ENCODE results near the gene PREX1. TPM values are rescaled to one million over a fixed set of nuclear protein-coding genes. Genes with fewer than 3 reads are reported as not detected.

Gene PREX1
- total RNA-seq, 1 donor from 2014 or later = 20.8 TPM

DNA sequence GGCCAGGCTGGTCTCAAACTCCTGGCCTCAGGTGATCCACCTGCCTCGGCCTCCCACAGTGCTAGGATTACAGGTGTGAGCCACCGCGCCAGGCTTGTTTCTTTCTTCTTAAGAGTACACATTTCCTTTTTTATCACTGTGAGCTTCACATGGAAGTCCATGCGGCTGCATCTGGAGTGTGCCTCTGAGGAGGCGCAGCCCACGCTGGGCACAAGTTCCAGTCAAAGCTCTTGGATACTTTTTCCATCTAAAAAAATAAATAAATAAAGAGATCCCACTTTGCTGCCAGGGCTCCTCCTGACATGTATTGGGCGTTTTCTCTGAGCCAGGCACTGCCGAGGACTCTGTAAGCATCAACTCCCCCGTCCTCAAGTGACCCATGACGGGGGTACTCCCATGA, 123.0 kb downstream of the PREX1 start:
- no peak for DNase-seq (ENCODE audit: extremely low spot score, unreplicated experiment)
- Mint-ChIP-seq H3K36me3 (peaks cover 2% of the 10 kb centered on the region), H3K4me3 (no peak overlapping the region), H3K4me1 (ENCODE audit: unreplicated experiment) (peaks cover 12% of the 10 kb centered on the region), H3K9me3 (no peaks in the 10 kb centered on the region), H3K27ac (no peak overlapping the region), H3K27me3 (peaks cover 22% of the 10 kb centered on the region)
- TF ChIP-seq, protein P1, sequence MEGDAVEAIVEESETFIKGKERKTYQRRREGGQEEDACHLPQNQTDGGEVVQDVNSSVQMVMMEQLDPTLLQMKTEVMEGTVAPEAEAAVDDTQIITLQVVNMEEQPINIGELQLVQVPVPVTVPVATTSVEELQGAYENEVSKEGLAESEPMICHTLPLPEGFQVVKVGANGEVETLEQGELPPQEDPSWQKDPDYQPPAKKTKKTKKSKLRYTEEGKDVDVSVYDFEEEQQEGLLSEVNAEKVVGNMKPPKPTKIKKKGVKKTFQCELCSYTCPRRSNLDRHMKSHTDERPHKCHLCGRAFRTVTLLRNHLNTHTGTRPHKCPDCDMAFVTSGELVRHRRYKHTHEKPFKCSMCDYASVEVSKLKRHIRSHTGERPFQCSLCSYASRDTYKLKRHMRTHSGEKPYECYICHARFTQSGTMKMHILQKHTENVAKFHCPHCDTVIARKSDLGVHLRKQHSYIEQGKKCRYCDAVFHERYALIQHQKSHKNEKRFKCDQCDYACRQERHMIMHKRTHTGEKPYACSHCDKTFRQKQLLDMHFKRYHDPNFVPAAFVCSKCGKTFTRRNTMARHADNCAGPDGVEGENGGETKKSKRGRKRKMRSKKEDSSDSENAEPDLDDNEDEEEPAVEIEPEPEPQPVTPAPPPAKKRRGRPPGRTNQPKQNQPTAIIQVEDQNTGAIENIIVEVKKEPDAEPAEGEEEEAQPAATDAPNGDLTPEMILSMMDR (conservative IDR thresholded peaks at IDR 0.05) = no peak

- no peak overlapping the region for H3K4me3 Mint-ChIP-seq
- DNase-seq (ENCODE audit: extremely low spot score, unreplicated experiment) = no peak
- TF ChIP-seq, protein P1 (conservative IDR thresholded peaks at IDR 0.05) = no peak
- no peak overlapping the region for H3K27ac Mint-ChIP-seq
- H3K27me3 Mint-ChIP-seq = peaks cover 26% of the 10 kb centered on the region
- H3K36me3 Mint-ChIP-seq = peaks cover 4% of the 10 kb centered on the region
- H3K4me1 Mint-ChIP-seq (ENCODE audit: unreplicated experiment) = peaks cover 11% of the 10 kb centered on the region
- H3K9me3 Mint-ChIP-seq = no peaks in the 10 kb centered on the region
Measured at GRCh38 chr20:48703511-48704219, 124.1 kb downstream of the PREX1 start.

GRCh38 chr20:48703107-48703506, 124.7 kb downstream of the PREX1 start:
- no peak overlapping the region for H3K4me3 Mint-ChIP-seq
- peaks cover 16% of the 10 kb centered on the region for H3K4me1 Mint-ChIP-seq (ENCODE audit: unreplicated experiment)
- H3K27ac Mint-ChIP-seq = no peak overlapping the region
- DNase-seq (ENCODE audit: extremely low spot score, unreplicated experiment) = no peak
- H3K36me3 Mint-ChIP-seq = peaks cover 4% of the 10 kb centered on the region
- H3K27me3 Mint-ChIP-seq = peaks cover 26% of the 10 kb centered on the region
- H3K9me3 Mint-ChIP-seq = no peaks in the 10 kb centered on the region
- TF ChIP-seq, protein P1 (conservative IDR thresholded peaks at IDR 0.05) = no peak

GRCh38 chr20:48702455-48702913, 125.3 kb downstream of the PREX1 start:
- no peaks in the 10 kb centered on the region for H3K9me3 Mint-ChIP-seq
- TF ChIP-seq, protein P1 (conservative IDR thresholded peaks at IDR 0.05) = no peak
- DNase-seq (ENCODE audit: extremely low spot score, unreplicated experiment) = no peak
- H3K27ac Mint-ChIP-seq = no peak overlapping the region
- no peak overlapping the region for H3K4me3 Mint-ChIP-seq
- peaks cover 4% of the 10 kb centered on the region for H3K36me3 Mint-ChIP-seq
- H3K4me1 Mint-ChIP-seq (ENCODE audit: unreplicated experiment) = peaks cover 20% of the 10 kb centered on the region
- peaks cover 26% of the 10 kb centered on the region for H3K27me3 Mint-ChIP-seq

DNA sequence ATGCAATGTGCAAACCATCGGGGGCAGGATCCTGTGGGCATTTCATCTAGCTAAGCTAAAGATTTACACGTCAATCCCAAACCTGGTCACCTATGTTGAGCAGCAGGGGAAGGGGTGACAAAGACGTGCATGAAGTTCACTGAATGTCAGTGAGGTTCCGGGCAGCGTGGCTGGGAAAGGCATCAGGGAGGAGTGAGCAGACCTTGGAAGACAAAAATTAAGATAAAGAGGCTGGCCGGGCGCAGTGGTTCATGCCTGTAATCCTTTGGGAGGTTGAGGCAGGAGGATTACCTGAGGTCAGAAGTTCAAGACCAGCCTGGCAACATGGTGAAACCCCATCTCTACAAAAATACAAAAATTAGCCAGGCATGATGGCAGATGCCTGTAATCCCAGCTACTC, 126.1 kb downstream of the PREX1 start:
- TF ChIP-seq, protein P1 (conservative IDR thresholded peaks at IDR 0.05) = no peak
- no peak overlapping the region for H3K4me3 Mint-ChIP-seq
- DNase-seq (ENCODE audit: extremely low spot score, unreplicated experiment) = no peak
- H3K27me3 Mint-ChIP-seq = peaks cover 26% of the 10 kb centered on the region
- peaks cover 4% of the 10 kb centered on the region for H3K36me3 Mint-ChIP-seq
- peaks cover 17% of the 10 kb centered on the region for H3K4me1 Mint-ChIP-seq (ENCODE audit: unreplicated experiment)
- no peak overlapping the region for H3K27ac Mint-ChIP-seq
- H3K9me3 Mint-ChIP-seq = no peaks in the 10 kb centered on the region

All from type B pancreatic cell (in vitro differentiated cells).